IMR-90 (cell line): Measurements from ENCODE around the gene PINLYP. TPM values are rescaled to one million over a fixed set of nuclear protein-coding genes. Genes with fewer than 3 reads are reported as not detected.

Experiments used
- ATAC-seq: fragments of 200-7000 bp; cut with Tn5 transposase; 2 replicates; pipeline ENCODE4 v1.9.1; 2020; ENCODE audit warnings: low read depth, mild to moderate bottlenecking, moderate library complexity
- BruUV-seq: library from RNA; stranded (reverse); fragments of 400-500 nt; replicated peaks from 2 replicates; lab custom pipeline; 2021; lab: Mats Ljungman, UMichigan
- CTCF ChIA-PET: fragments of 300-600 bp; formaldehyde crosslinking; extraction: SDS; loops from one replicate; lab custom pipeline; 2021; ENCODE audit warnings: antibody characterized with exemption; lab: Yijun Ruan, JAX
- POLR2A ChIA-PET: fragments of 300-600 bp; sonication (Branson Sonifier 250); formaldehyde crosslinking; loops from one replicate; lab custom pipeline; 2022; ENCODE audit warnings: antibody characterized with exemption; ENCODE audit not compliant: unreplicated experiment; lab: Charles Lee
- DNase-seq: peaks from one replicate; pipeline ENCODE4 v3.0.0; 2013
- H2AFZ ChIP-seq: replicated peaks from 2 replicates; pipeline ENCODE3; 2013; ENCODE audit warnings: low read length, mild to moderate bottlenecking; ENCODE audit not compliant: poor library complexity
- H2AK5ac ChIP-seq: 2 replicates; pipeline ENCODE4 v1.6.1; 2013; ENCODE audit warnings: low read depth, low read length, inconsistent platforms
- H2AK9ac ChIP-seq: replicated peaks from 2 replicates; pipeline ENCODE3; 2013; ENCODE audit warnings: mild to moderate bottlenecking, low read depth, low read length, moderate library complexity; ENCODE audit not compliant: poor library complexity
- H2BK120ac ChIP-seq: 2 replicates; pipeline ENCODE4 v1.6.1; 2013; ENCODE audit warnings: low read depth, low read length, inconsistent platforms
- H2BK15ac ChIP-seq: 3 replicates; pipeline ENCODE4 v1.6.1; 2013; ENCODE audit warnings: low read depth, low read length, inconsistent platforms
- H2BK20ac ChIP-seq: 2 replicates; pipeline ENCODE4 v1.6.1; 2013; ENCODE audit warnings: low read depth, mild to moderate bottlenecking, inconsistent platforms, low read length, moderate library complexity
- H2BK5ac ChIP-seq: 2 replicates; pipeline ENCODE4 v1.6.1; 2013; ENCODE audit warnings: mild to moderate bottlenecking, low read depth, low read length, inconsistent platforms; ENCODE audit not compliant: poor library complexity, severe bottlenecking
- H3K14ac ChIP-seq: replicated peaks from 2 replicates; pipeline ENCODE4 v1.6.1; 2013; ENCODE audit warnings: low read depth, low read length, inconsistent platforms
- H3K18ac ChIP-seq: 2 replicates; pipeline ENCODE4 v1.6.1; 2013; ENCODE audit warnings: low read depth, low read length, control low read depth
- H3K23ac ChIP-seq: 2 replicates; pipeline ENCODE4 v1.6.1; 2013; ENCODE audit warnings: low read depth, low read length, inconsistent platforms
- H3K27ac ChIP-seq: 2 replicates; pipeline ENCODE4 v1.5.1; 2013; ENCODE audit warnings: mild to moderate bottlenecking, control low read depth, low read length; ENCODE audit not compliant: insufficient read depth
- H3K27me3 ChIP-seq: 2 replicates; pipeline ENCODE4 v1.6.1; 2013; ENCODE audit warnings: low read length; ENCODE audit not compliant: control insufficient read depth, insufficient read depth
- H3K36me3 ChIP-seq: 2 replicates; pipeline ENCODE4 v1.6.1; 2013; ENCODE audit warnings: low read length, mixed read lengths; ENCODE audit not compliant: control insufficient read depth, insufficient read depth
- H3K4ac ChIP-seq: 2 replicates; pipeline ENCODE4 v1.6.1; 2013; ENCODE audit warnings: low read depth, low read length, inconsistent platforms
- H3K4me1 ChIP-seq: 2 replicates; pipeline ENCODE4 v1.6.1; 2013; ENCODE audit warnings: low read length, mixed read lengths; ENCODE audit not compliant: control insufficient read depth, insufficient read depth
- H3K4me2 ChIP-seq: 2 replicates; pipeline ENCODE4 v1.6.1; 2013; ENCODE audit warnings: low read depth, mild to moderate bottlenecking, control low read depth, low read length, moderate library complexity
- H3K4me3 ChIP-seq: 2 replicates; pipeline ENCODE4 v1.5.1; 2013; ENCODE audit warnings: low read depth, mild to moderate bottlenecking, control low read depth, low read length, moderate library complexity; ENCODE audit not compliant: insufficient read depth
- H3K56ac ChIP-seq: 2 replicates; pipeline ENCODE4 v1.6.1; 2013; ENCODE audit warnings: low read length, inconsistent platforms; ENCODE audit not compliant: insufficient read depth; ENCODE audit errors: extremely low read depth
- H3K79me1 ChIP-seq, 2 experiments: 2 replicates each; pipeline ENCODE4 v1.6.1; 2013; ENCODE audit warnings: low read length in 2 of 2, inconsistent platforms in 1 of 2, low read depth in 1 of 2
- H3K9ac ChIP-seq: 2 replicates; pipeline ENCODE4 v1.6.1; 2013; ENCODE audit warnings: low read depth, low read length, control low read depth
- H3K9me1 ChIP-seq: 2 replicates; pipeline ENCODE4 v1.6.1; 2013; ENCODE audit warnings: low read length, inconsistent platforms; ENCODE audit not compliant: insufficient read depth
- H3K9me3 ChIP-seq: 2 replicates; pipeline ENCODE4 v1.6.1; 2013; ENCODE audit warnings: low read length; ENCODE audit not compliant: control insufficient read depth, insufficient read depth
- H4K20me1 ChIP-seq: 2 replicates; pipeline ENCODE4 v1.6.1; 2013; ENCODE audit warnings: low read length, inconsistent platforms; ENCODE audit not compliant: insufficient read depth
- H4K5ac ChIP-seq: 2 replicates; pipeline ENCODE4 v1.6.1; 2013; ENCODE audit warnings: mild to moderate bottlenecking, low read depth, low read length, control low read depth
- H4K8ac ChIP-seq, 2 experiments: 2 replicates each; pipeline ENCODE4 v1.6.1; 2013; ENCODE audit warnings: low read depth in 2 of 2, low read length in 2 of 2, control low read depth in 1 of 2, inconsistent platforms in 1 of 2
- H4K91ac ChIP-seq: 2 replicates; pipeline ENCODE4 v1.6.1; 2013; ENCODE audit warnings: low read depth, low read length, inconsistent platforms; ENCODE audit not compliant: insufficient read depth
- BHLHE40 ChIP-seq: fragments of 150-350 bp; IDR thresholded peaks from 2 replicates; pipeline ENCODE4 v1.6.1; 2016; ENCODE audit warnings: mild to moderate bottlenecking, low read depth, low read length
- CEBPB ChIP-seq: IDR thresholded peaks from 2 replicates; pipeline ENCODE4 v1.6.1; 2012; ENCODE audit warnings: low read depth, low read length, improper control_type of control experiment
- CHD1 ChIP-seq: IDR thresholded peaks from 2 replicates; pipeline ENCODE4 v1.6.1; 2012; ENCODE audit warnings: low read depth, low read length, improper control_type of control experiment
- CTCF ChIP-seq: conservative IDR thresholded peaks from 2 replicates; pipeline ENCODE4 v1.5.1; 2012; ENCODE audit warnings: mild to moderate bottlenecking, low read depth, low read length, improper control_type of control experiment
- ELK1 ChIP-seq: fragments of 150-350 bp; IDR thresholded peaks from 2 replicates; pipeline ENCODE4 v1.6.1; 2016; ENCODE audit warnings: low read depth, mild to moderate bottlenecking, low read length, moderate library complexity, borderline replicate concordance
- FOS ChIP-seq: fragments of 150-350 bp; IDR thresholded peaks from 2 replicates; pipeline ENCODE4 v1.6.1; 2016; ENCODE audit warnings: low read depth, low read length
- MAFK ChIP-seq: IDR thresholded peaks from 2 replicates; pipeline ENCODE4 v1.6.1; 2012; ENCODE audit warnings: low read depth, low read length, improper control_type of control experiment
- MAZ ChIP-seq: IDR thresholded peaks from 2 replicates; pipeline ENCODE4 v1.6.1; 2012; ENCODE audit warnings: low read depth, mild to moderate bottlenecking, low read length, improper control_type of control experiment, moderate library complexity, borderline replicate concordance
- MXI1 ChIP-seq: IDR thresholded peaks from 2 replicates; pipeline ENCODE4 v1.6.1; 2012; ENCODE audit warnings: low read depth, mild to moderate bottlenecking, low read length, moderate library complexity, borderline replicate concordance
- NFE2L2 ChIP-seq: fragments of 150-350 bp; IDR thresholded peaks from 2 replicates; pipeline ENCODE4 v1.6.1; 2016; ENCODE audit warnings: low read depth, mild to moderate bottlenecking, low read length
- POLR2A ChIP-seq: IDR thresholded peaks from 2 replicates; pipeline ENCODE4 v1.6.1; 2012; ENCODE audit warnings: mild to moderate bottlenecking, low read depth, low read length
- RAD21 ChIP-seq: IDR thresholded peaks from 2 replicates; pipeline ENCODE4 v1.6.1; 2012; ENCODE audit warnings: low read length, improper control_type of control experiment
- RCOR1 ChIP-seq: IDR thresholded peaks from 2 replicates; pipeline ENCODE4 v1.6.1; 2012; ENCODE audit warnings: mild to moderate bottlenecking, low read length, improper control_type of control experiment; ENCODE audit not compliant: insufficient replicate concordance
- RFX5 ChIP-seq: IDR thresholded peaks from 2 replicates; pipeline ENCODE4 v1.8.0; 2012; ENCODE audit warnings: low read depth, mild to moderate bottlenecking, low read length, moderate library complexity
- SMC3 ChIP-seq: fragments of 150-350 bp; IDR thresholded peaks from 2 replicates; pipeline ENCODE4 v1.6.1; 2016; ENCODE audit warnings: low read depth, mild to moderate bottlenecking, antibody characterized with exemption, low read length, moderate library complexity
- USF2 ChIP-seq: fragments of 150-350 bp; IDR thresholded peaks from 2 replicates; pipeline ENCODE4 v1.6.1; 2017; ENCODE audit warnings: mild to moderate bottlenecking, antibody characterized with exemption, low read length, low read depth
- WGBS, 2 experiments: methylation state at CpG; one replicate each; pipeline versions ENCODE4 v1.1.5 to v1.1.7; 2013; ENCODE audit warnings: missing lambda C conversion rate in 2 of 2; ENCODE audit not compliant: insufficient read length in 1 of 2; ENCODE audit errors: extremely low coverage in 2 of 2; 5-methylcytosine and 5-hydroxymethylcytosine counted together
- dilution Hi-C: fragments of 300-500 bp; cut with HindIII; formaldehyde crosslinking; loops from one replicate; pipeline ENCODE4 v1.14.3; 2018; ENCODE audit warnings: low sequenced_read_pairs; ENCODE audit not compliant: unreplicated experiment
- in situ Hi-C: fragments of 300-500 bp; cut with MboI; formaldehyde crosslinking; loops from 3 replicates; pipeline ENCODE4 v1.14.3; 2019; ENCODE audit warnings: low sequenced_read_pairs, inconsistent platforms, mixed read lengths
- intact Hi-C: fragments of 100-400 bp; cut with micrococcal nuclease; formaldehyde crosslinking; loops from 2 replicates; pipeline ENCODE4 v1.10.0; 2022
- polyA plus RNA-seq, 3 experiments: library from polyadenylated mRNA; depleted of rRNA; stranded (reverse); fragments of >200 nt; gene quantifications; 2 replicates each; pipeline ENCODE4 v1.2.3, GENCODE V29; 2012; ENCODE audit warnings: low replicate concordance in 1 of 3
- total RNA-seq: library from RNA; depleted of rRNA; stranded (reverse); fragments of >200 nt; gene quantifications from 2 replicates; pipeline ENCODE4 v1.2.3, GENCODE V29; 2012

The PINLYP gene
- total and polyA plus RNA-seq, 2 of the 4 experiments (the other 2 are of a cell fraction) = 0.54 to 1.4 TPM

GRCh38 chr19:43552616-43553015, 23.0 kb upstream of the PINLYP start:
- ATAC-seq = no peak
- H3K23ac ChIP-seq = no peak overlapping the region
- H3K4ac ChIP-seq = no peak overlapping the region
- no peak overlapping the region for H3K4me3 ChIP-seq
- H3K27me3 ChIP-seq = no peaks in the 10 kb centered on the region
- H3K79me1 ChIP-seq = peaks cover 7 to 9% of the 10 kb centered on the region in 2 experiments; a peak in 3 of 4 replicates
- peaks cover 31% of the 10 kb centered on the region for H3K36me3 ChIP-seq
- no peak overlapping the region for H3K56ac ChIP-seq
- no peak overlapping the region for H2BK15ac ChIP-seq
- no peak overlapping the region for H4K5ac ChIP-seq
- no peak overlapping the region for H3K4me2 ChIP-seq
- H3K27ac ChIP-seq = no peak overlapping the region
- intact Hi-C loops = no loop called here
- 100% methylated on average over 1 of the region's 3 CpGs; no CpG with 5 or more reads in 1 of the 2 experiments for WGBS, 2 experiments
- H3K18ac ChIP-seq = no peak overlapping the region
- H2AFZ ChIP-seq = no peak overlapping the region
- POLR2A ChIA-PET = no interaction called here
- H4K20me1 ChIP-seq = no peaks in the 10 kb centered on the region
- no TSS peak for BruUV-seq
- TF ChIP-seq SMC3 = no peak
- no peak for TF ChIP-seq NFE2L2
- no peak for TF ChIP-seq MAZ
- no peak for TF ChIP-seq POLR2A
- TF ChIP-seq CHD1 = no peak
- no peak for TF ChIP-seq CEBPB
- no peak for TF ChIP-seq ELK1
- TF ChIP-seq MXI1 = no peak
- TF ChIP-seq BHLHE40 = no peak
- TF ChIP-seq RCOR1 = no peak
- TF ChIP-seq CTCF = no peak
- TF ChIP-seq RFX5 = no peak
- TF ChIP-seq FOS = no peak
- no peak for TF ChIP-seq RAD21
- TF ChIP-seq USF2 = no peak
- TF ChIP-seq MAFK = no peak
- H2BK120ac ChIP-seq = no peak overlapping the region
- no peak overlapping the region for H4K91ac ChIP-seq
- H3K9me1 ChIP-seq = no peaks in the 10 kb centered on the region
- H2BK5ac ChIP-seq = no peak overlapping the region
- in situ Hi-C loops = loop anchor here (5.0 kb wide), 1 partner anchor 100 kb away; no protein-coding TSS in a partner anchor
- dilution Hi-C loops = no loop called here
- DNase-seq = no peak
- CTCF ChIA-PET = no interaction called here
- H4K8ac ChIP-seq = no peak overlapping the region
- no peak overlapping the region for H2BK20ac ChIP-seq
- no peak overlapping the region for H2AK5ac ChIP-seq
- H3K9ac ChIP-seq = no peak overlapping the region
- no peaks in the 10 kb centered on the region for H3K4me1 ChIP-seq
- H2AK9ac ChIP-seq = no peak overlapping the region
- no peaks in the 10 kb centered on the region for H3K9me3 ChIP-seq
- H3K14ac ChIP-seq = no peak overlapping the region
